ENCODE measurements around the gene EIF4E2.
"Not testable (repeated sequence)": the region's sequence is repeated elsewhere in the genome, so short reads cannot be mapped to it uniquely, and the experiment has no call there.

EIF4E2 gene

GRCh38 chr2:232521098-232521497 lies 29.4 kb upstream of the EIF4E2 start:
- Histone ChIP-seq H3K27ac (no peak overlapping the region), H3K4me3 (no peak overlapping the region)

- H3K27ac ChIP-seq = no peak overlapping the region
- H3K4me3 ChIP-seq = peak overlapping the region in 2 of 7 experiments; percentile 8 to 11
Observed at GRCh38 chr2:232521959-232522622, 28.4 kb upstream of the EIF4E2 start.

- H3K4me3 ChIP-seq = peak overlapping the region in 1 of 7 experiments; percentile 11
- no peak overlapping the region for H3K27ac ChIP-seq
Observed at GRCh38 chr2:232522623-232523401, 27.7 kb upstream of the EIF4E2 start.

- H3K4me3 ChIP-seq = no peak overlapping the region
- no peak overlapping the region for H3K27ac ChIP-seq
Observed at GRCh38 chr2:232523402-232523681, 27.1 kb upstream of the EIF4E2 start.

GRCh38 chr2:232523682-232524597 lies 26.5 kb upstream of the EIF4E2 start:
- peak overlapping the region in 2 of 7 experiments; percentile 3 to 25 for H3K4me3 ChIP-seq
- no peak overlapping the region for H3K27ac ChIP-seq

- H3K4me3 ChIP-seq = no peak overlapping the region
- H3K27ac ChIP-seq = no peak overlapping the region
Observed at GRCh38 chr2:232524771-232525170, 25.7 kb upstream of the EIF4E2 start.

GRCh38 chr2:232525199-232525598 lies 25.3 kb upstream of the EIF4E2 start:
- no peak overlapping the region for H3K4me3 ChIP-seq

GRCh38 chr2:232525791-232526371 lies 24.6 kb upstream of the EIF4E2 start, which contains the start of gene CHRND:
TSS of gene CHRND (plus strand) at chr2:232526160. CDS start at chr2:232526216, 56 bp downstream.
- no peak within 1 kb of the TSS for H3K27ac ChIP-seq
- H3K4me3 ChIP-seq = no peak within 1 kb of the TSS

More at GRCh38 chr2:232525199-232525598, 25.3 kb upstream of the EIF4E2 start:
- H3K27ac ChIP-seq = no peak overlapping the region

- Histone ChIP-seq H3K4me3 (no peak overlapping the region), H3K27ac (no peak overlapping the region)
Observed at GRCh38 chr2:232526372-232526941, 24.0 kb upstream of the EIF4E2 start.

GRCh38 chr2:232527905-232528470 lies 22.5 kb upstream of the EIF4E2 start:
- no peak overlapping the region for H3K4me3 ChIP-seq
- no peak overlapping the region for H3K27ac ChIP-seq

- Histone ChIP-seq H3K27ac (no peak overlapping the region), H3K4me3 (no peak overlapping the region)
Observed at GRCh38 chr2:232528746-232529460, 21.6 kb upstream of the EIF4E2 start.

- no peak overlapping the region for H3K4me3 ChIP-seq
- H3K27ac ChIP-seq = no peak overlapping the region
Observed at GRCh38 chr2:232529806-232530547, 20.5 kb upstream of the EIF4E2 start.

- H3K27ac ChIP-seq = no peak overlapping the region
- no peak overlapping the region for H3K4me3 ChIP-seq
Observed at GRCh38 chr2:232530626-232531260, 19.7 kb upstream of the EIF4E2 start.

GRCh38 chr2:232532419-232532818 lies 18.1 kb upstream of the EIF4E2 start:
- Histone ChIP-seq H3K4me3 (no peak overlapping the region), H3K27ac (no peak overlapping the region)

- H3K27ac ChIP-seq = not testable (repeated sequence)
Observed at GRCh38 chr2:232532821-232533220, 17.7 kb upstream of the EIF4E2 start.

GRCh38 chr2:232533944-232534710 lies 16.4 kb upstream of the EIF4E2 start:
- no peak overlapping the region for H3K27ac ChIP-seq
- no peak overlapping the region for H3K4me3 ChIP-seq

More at GRCh38 chr2:232532821-232533220, 17.7 kb upstream of the EIF4E2 start:
- not testable (repeated sequence) for H3K4me3 ChIP-seq
